Karpas-422 (cell line): Measurements from ENCODE around the gene GRK3. TPM values are rescaled to one million over a fixed set of nuclear protein-coding genes. Genes with fewer than 3 reads are reported as not detected.
A peak's percentile ranks its signal among the peaks of the same experiment; 100 is the strongest.
"Not testable (repeated sequence)": the region's sequence is repeated elsewhere in the genome, so short reads cannot be mapped to it uniquely, and the experiment has no call there.

Experiments
- DNase-seq: peaks from one replicate; pipeline ENCODE4 v3.0.0-alpha.2; 2015
- H2AFZ ChIP-seq: fragments of 200-600 bp; sonication (generic); 2 replicates; pipeline ENCODE4 v1.6.1; 2014; ENCODE audit warnings: antibody characterized with exemption, low read length, mixed read lengths
- H3K27ac ChIP-seq: fragments of 200-600 bp; sonication (generic); 2 replicates; pipeline ENCODE4 v1.5.1; 2014; ENCODE audit warnings: mild to moderate bottlenecking, low read length, moderate library complexity
- H3K27me3 ChIP-seq: fragments of 200-600 bp; sonication (generic); 2 replicates; pipeline ENCODE4 v1.6.1; 2014; ENCODE audit warnings: low read length, mixed read lengths
- H3K36me3 ChIP-seq: fragments of 200-600 bp; sonication (generic); 2 replicates; pipeline ENCODE4 v1.6.1; 2014; ENCODE audit warnings: low read length, mixed read lengths; ENCODE audit not compliant: insufficient read depth
- H3K4me1 ChIP-seq: fragments of 200-600 bp; sonication (generic); 2 replicates; pipeline ENCODE4 v1.6.1; 2014; ENCODE audit warnings: mild to moderate bottlenecking, low read length, mixed read lengths
- H3K4me2 ChIP-seq: fragments of 200-600 bp; sonication (generic); 2 replicates; pipeline ENCODE4 v1.6.1; 2014; ENCODE audit warnings: low read length, low read depth, mild to moderate bottlenecking; ENCODE audit not compliant: poor library complexity, severe bottlenecking
- H3K4me3 ChIP-seq: fragments of 200-600 bp; sonication (generic); 2 replicates; pipeline ENCODE4 v1.5.1; 2014; ENCODE audit warnings: mild to moderate bottlenecking, antibody characterized with exemption, low read length, mixed read lengths
- H3K79me2 ChIP-seq: fragments of 200-600 bp; sonication (generic); 2 replicates; pipeline ENCODE4 v1.6.1; 2014; ENCODE audit warnings: mild to moderate bottlenecking, low read length, mixed read lengths
- H3K9ac ChIP-seq: fragments of 200-600 bp; sonication (generic); 2 replicates; pipeline ENCODE4 v1.6.0; 2014; ENCODE audit warnings: low read length
- H3K9me2 ChIP-seq: fragments of 200-600 bp; sonication (generic), shearing (Covaris generic); replicated peaks from 2 replicates; pipeline ENCODE4 v1.6.0; 2014; ENCODE audit warnings: mild to moderate bottlenecking, low read length, moderate library complexity; ENCODE audit not compliant: insufficient read depth
- H3K9me3 ChIP-seq: fragments of 300-700, 200-600 bp; sonication (generic); 2 replicates; pipeline ENCODE4 v1.6.1; 2014; ENCODE audit warnings: low read length, mixed read lengths
- H4K20me1 ChIP-seq: fragments of 200-600 bp; sonication (generic); 2 replicates; pipeline ENCODE4 v1.6.1; 2014; ENCODE audit warnings: mild to moderate bottlenecking, antibody characterized with exemption, low read length, low read depth; ENCODE audit not compliant: insufficient read depth
- total RNA-seq: library from RNA; depleted of rRNA; stranded (reverse); fragments of >200 nt; shearing (Covaris generic); gene quantifications from 2 replicates; pipeline ENCODE4 v1.2.3, GENCODE V29; 2014; ENCODE audit warnings: low replicate concordance

GRK3 gene
- total RNA-seq, 1 experiment from 2014 or later = 2.0 TPM

GRCh38 chr22:25613131-25613530, 48.7 kb downstream of the GRK3 start:
- H3K4me3 ChIP-seq, H3K79me2 ChIP-seq, H3K36me3 ChIP-seq, H2AFZ ChIP-seq, H3K27me3 ChIP-seq, DNase-seq, H3K9me2 ChIP-seq, H3K9ac ChIP-seq, H3K4me1 ChIP-seq, H3K4me2 ChIP-seq, H3K27ac ChIP-seq, H4K20me1 ChIP-seq, H3K9me3 ChIP-seq: not testable (repeated sequence)

- not testable (repeated sequence) for H3K9ac ChIP-seq, H2AFZ ChIP-seq, H4K20me1 ChIP-seq, H3K36me3 ChIP-seq, DNase-seq, H3K9me3 ChIP-seq, H3K4me1 ChIP-seq, H3K9me2 ChIP-seq, H3K4me3 ChIP-seq, H3K79me2 ChIP-seq, H3K4me2 ChIP-seq, H3K27ac ChIP-seq, H3K27me3 ChIP-seq
These were observed 49.1 kb downstream of the GRK3 start for GRCh38 chr22:25613558-25613957.

GRCh38 chr22:25614791-25615190, 50.3 kb downstream of the GRK3 start:
- not testable (repeated sequence) for H3K9ac ChIP-seq, H3K79me2 ChIP-seq, H3K27ac ChIP-seq, H3K36me3 ChIP-seq, H3K4me3 ChIP-seq, H3K9me2 ChIP-seq, H3K9me3 ChIP-seq, H3K4me2 ChIP-seq, H3K4me1 ChIP-seq, H2AFZ ChIP-seq, H4K20me1 ChIP-seq, H3K27me3 ChIP-seq, DNase-seq

- H4K20me1 ChIP-seq = no peaks in the 10 kb centered on the region
- peaks cover 8% of the 10 kb centered on the region for H3K4me1 ChIP-seq
- no peaks in the 10 kb centered on the region for H3K79me2 ChIP-seq
- no peak overlapping the region for H3K4me3 ChIP-seq
- H3K4me2 ChIP-seq = no peak overlapping the region
- no peak overlapping the region for H3K9ac ChIP-seq
- H3K36me3 ChIP-seq = no peaks in the 10 kb centered on the region
- H3K9me2 ChIP-seq = no peaks in the 10 kb centered on the region
- H3K27me3 ChIP-seq = no peaks in the 10 kb centered on the region
- no peak overlapping the region for H3K27ac ChIP-seq
- H2AFZ ChIP-seq = no peak overlapping the region
- no peaks in the 10 kb centered on the region for H3K9me3 ChIP-seq
- no peak for DNase-seq
These were observed 57.5 kb downstream of the GRK3 start for GRCh38 chr22:25621986-25622385.

- Histone ChIP-seq H3K4me1 (peaks cover 8% of the 10 kb centered on the region), H3K4me2 (no peak overlapping the region), H3K9ac (no peak overlapping the region), H3K4me3 (no peak overlapping the region), H3K27me3 (no peaks in the 10 kb centered on the region), H3K36me3 (no peaks in the 10 kb centered on the region), H3K79me2 (no peaks in the 10 kb centered on the region), H3K9me2 (no peaks in the 10 kb centered on the region), H2AFZ (no peak overlapping the region), H3K9me3 (no peaks in the 10 kb centered on the region), H4K20me1 (no peaks in the 10 kb centered on the region), H3K27ac (no peak overlapping the region)
- DNase-seq = no peak
These were observed 58.8 kb downstream of the GRK3 start for GRCh38 chr22:25623310-25623734.

GRCh38 chr22:25623851-25624250, 59.4 kb downstream of the GRK3 start:
- Histone ChIP-seq H3K4me3 (no peak overlapping the region), H3K9me3 (no peaks in the 10 kb centered on the region), H3K4me2 (no peak overlapping the region), H3K79me2 (no peaks in the 10 kb centered on the region), H3K9me2 (no peaks in the 10 kb centered on the region), H3K27me3 (no peaks in the 10 kb centered on the region), H3K4me1 (peaks cover 8% of the 10 kb centered on the region), H3K36me3 (no peaks in the 10 kb centered on the region), H4K20me1 (no peaks in the 10 kb centered on the region), H3K9ac (no peak overlapping the region), H2AFZ (no peak overlapping the region), H3K27ac (no peak overlapping the region)
- DNase-seq = no peak

GRCh38 chr22:25624476-25624875, 60.0 kb downstream of the GRK3 start:
- H3K4me1 ChIP-seq = peaks cover 8% of the 10 kb centered on the region
- H2AFZ ChIP-seq = no peak overlapping the region
- H3K9ac ChIP-seq = no peak overlapping the region
- no peaks in the 10 kb centered on the region for H3K27me3 ChIP-seq
- H3K4me3 ChIP-seq = no peak overlapping the region
- no peak overlapping the region for H3K4me2 ChIP-seq
- H3K36me3 ChIP-seq = no peaks in the 10 kb centered on the region
- no peak for DNase-seq
- no peaks in the 10 kb centered on the region for H4K20me1 ChIP-seq
- H3K9me3 ChIP-seq = no peaks in the 10 kb centered on the region
- no peaks in the 10 kb centered on the region for H3K79me2 ChIP-seq
- no peak overlapping the region for H3K27ac ChIP-seq
- no peaks in the 10 kb centered on the region for H3K9me2 ChIP-seq

- not testable (repeated sequence) for DNase-seq, H3K4me1 ChIP-seq, H3K27ac ChIP-seq, H3K27me3 ChIP-seq, H3K4me3 ChIP-seq, H2AFZ ChIP-seq, H3K79me2 ChIP-seq, H4K20me1 ChIP-seq, H3K36me3 ChIP-seq, H3K9me2 ChIP-seq, H3K9me3 ChIP-seq, H3K9ac ChIP-seq
- peak overlapping the region; percentile 9 for H3K4me2 ChIP-seq
These were observed 61.5 kb downstream of the GRK3 start for GRCh38 chr22:25625747-25626623.
